HEK293 (cell line): ENCODE measurements around the gene TMEM86A.

Experiments
- CTCF ChIP-seq: fragments of 450-650 bp; formaldehyde crosslinking; IDR thresholded peaks from 2 replicates; pipeline ENCODE4 v1.5.1; 2016; ENCODE audit warnings: missing biosample characterization, missing genetic modification characterization
- PATZ1 ChIP-seq: fragments of 450-650 bp; formaldehyde crosslinking; IDR thresholded peaks from 2 replicates; pipeline ENCODE4 v1.5.1; 2016; ENCODE audit warnings: missing biosample characterization, missing genetic modification characterization
- REST ChIP-seq: fragments of 450-650 bp; formaldehyde crosslinking; IDR thresholded peaks from 2 replicates; pipeline ENCODE4 v1.5.1; 2016; ENCODE audit warnings: missing biosample characterization, missing genetic modification characterization
- TCF7L2 ChIP-seq: IDR thresholded peaks from 2 replicates; pipeline ENCODE4 v1.6.1; 2011; ENCODE audit warnings: low read depth, mild to moderate bottlenecking, inconsistent platforms, low read length, moderate library complexity, borderline replicate concordance
- ZNF274 ChIP-seq, 2 experiments: fragments of 200-500 bp in 1 of 2; fragments of 450-650 bp in 1 of 2; sonication (Bioruptor generic) in 1 of 2; formaldehyde crosslinking in 1 of 2; IDR thresholded peaks; 2 replicates each; pipeline versions ENCODE4 v1.5.1 to v1.6.1; 2014 to 2016; ENCODE audit warnings: borderline replicate concordance in 1 of 2, inconsistent platforms in 1 of 2, low read length in 1 of 2, missing biosample characterization in 1 of 2, missing genetic modification characterization in 1 of 2
- ZNF776 ChIP-seq: fragments of 450-650 bp; formaldehyde crosslinking; IDR thresholded peaks from 2 replicates; pipeline ENCODE4 v1.5.0; 2017; ENCODE audit warnings: missing biosample characterization, missing genetic modification characterization, borderline replicate concordance

GRCh38 chr11:18657673-18658072 is 40.9 kb upstream of the TMEM86A start:
- TF ChIP-seq ZNF776 (tag by site-specific recombination) = no peak
- no peak for TF ChIP-seq CTCF (tag by site-specific recombination)
- no peak for TF ChIP-seq PATZ1 (tag by site-specific recombination)
- TF ChIP-seq TCF7L2 = no peak
- no peak for TF ChIP-seq REST (tag by site-specific recombination)
- no peak for TF ChIP-seq ZNF274 (IDR thresholded peaks at IDR 0.05; ENCODE audit: low read length)
- TF ChIP-seq ZNF274 (tag by site-specific recombination; IDR thresholded peaks at IDR 0.05; ENCODE audit: borderline replicate concordance) = no peak
